Caco-2 (cell line): Measurements from ENCODE around the gene CFAP43. TPM values are rescaled to one million over a fixed set of nuclear protein-coding genes. Genes with fewer than 3 reads are reported as not detected.

Experiments used
- BruUV-seq: library from RNA; stranded (reverse); fragments of 400-500 nt; replicated peaks from 2 replicates; lab custom pipeline; 2021; lab: Mats Ljungman, UMichigan
- CTCF ChIA-PET: fragments of 300-600 bp; sonication (Branson Sonifier 250); formaldehyde crosslinking; loops from one replicate; lab custom pipeline; 2022; ENCODE audit warnings: antibody characterized with exemption; lab: Charles Lee
- POLR2A ChIA-PET: fragments of 300-600 bp; sonication (Branson Sonifier 250); formaldehyde crosslinking; loops from one replicate; lab custom pipeline; 2022; ENCODE audit warnings: antibody characterized with exemption; lab: Charles Lee
- DNase-seq, 2 experiments: peaks; one replicate each; pipeline versions ENCODE4 v3.0.0 to v3.0.0-alpha.2; 2020 to 2022
- H3K27me3 ChIP-seq: replicated peaks from 2 replicates; pipeline ENCODE4 v1.6.0; 2011; ENCODE audit warnings: low read length; ENCODE audit not compliant: control insufficient read depth, insufficient read depth
- H3K36me3 ChIP-seq: 2 replicates; pipeline ENCODE4 v1.5.1; 2011; ENCODE audit warnings: low read length; ENCODE audit not compliant: control insufficient read depth, insufficient read depth
- H3K4me1 ChIP-seq: fragments of 250-450 bp; sonication (Bioruptor Pico); 2 replicates; pipeline ENCODE4 v1.5.1; 2020; ENCODE audit warnings: mild to moderate bottlenecking
- H3K4me3 ChIP-seq: 2 replicates; pipeline ENCODE4 v1.5.1; 2011; ENCODE audit warnings: low read depth, mild to moderate bottlenecking, control low read depth, low read length
- H3K9me3 ChIP-seq: fragments of 250-450 bp; sonication (Bioruptor Pico); 2 replicates; pipeline ENCODE4 v1.5.1; 2020; ENCODE audit warnings: mild to moderate bottlenecking, moderate library complexity
- H3K27ac Mint-ChIP-seq: one replicate; pipeline ENCODE4 v1.8.0; 2022; ENCODE audit warnings: mixed read lengths; ENCODE audit not compliant: unreplicated experiment
- H3K27me3 Mint-ChIP-seq: one replicate; pipeline ENCODE4 v1.8.0; 2022; ENCODE audit warnings: mixed read lengths; ENCODE audit not compliant: insufficient read depth, unreplicated experiment
- H3K36me3 Mint-ChIP-seq: one replicate; pipeline ENCODE4 v1.8.0; 2022; ENCODE audit warnings: mild to moderate bottlenecking, mixed read lengths; ENCODE audit not compliant: insufficient read depth, unreplicated experiment
- H3K4me1 Mint-ChIP-seq: one replicate; pipeline ENCODE4 v1.8.0; 2022; ENCODE audit warnings: low read depth, mixed read lengths; ENCODE audit not compliant: unreplicated experiment
- H3K4me3 Mint-ChIP-seq: one replicate; pipeline ENCODE4 v1.8.0; 2022; ENCODE audit warnings: mild to moderate bottlenecking, moderate library complexity, mixed read lengths; ENCODE audit not compliant: unreplicated experiment
- H3K9me3 Mint-ChIP-seq: one replicate; pipeline ENCODE4 v1.8.0; 2022; ENCODE audit warnings: mixed read lengths; ENCODE audit not compliant: unreplicated experiment
- intact Hi-C: fragments of 100-400 bp; cut with micrococcal nuclease; formaldehyde crosslinking; loops from one replicate; pipeline ENCODE4 v1.10.0; 2022; ENCODE audit not compliant: unreplicated experiment
- total RNA-seq: library from RNA; stranded (reverse); gene quantifications from 2 replicates; pipeline ENCODE4 v1.2.3, GENCODE V29; 2022
- TF ChIP-seq, protein P1 (sequence below), 2 experiments: fragments of 200-600 bp in 1 of 2; IDR thresholded peaks; 1 replicate in 1 of 2; 2 replicates in 1 of 2; pipeline versions ENCODE4 v1.5.1 to v1.8.0; 2011 to 2022; ENCODE audit warnings: antibody characterized with exemption in 1 of 2, control low read depth in 1 of 2, inconsistent platforms in 1 of 2, low read depth in 1 of 2, low read length in 1 of 2, mild to moderate bottlenecking in 1 of 2, moderate library complexity in 1 of 2; ENCODE audit not compliant: insufficient read depth in 1 of 2, severe bottlenecking in 1 of 2, unreplicated experiment in 1 of 2

The CFAP43 gene
- total RNA-seq, 1 experiment from 2014 or later = 0.52 TPM

DNA sequence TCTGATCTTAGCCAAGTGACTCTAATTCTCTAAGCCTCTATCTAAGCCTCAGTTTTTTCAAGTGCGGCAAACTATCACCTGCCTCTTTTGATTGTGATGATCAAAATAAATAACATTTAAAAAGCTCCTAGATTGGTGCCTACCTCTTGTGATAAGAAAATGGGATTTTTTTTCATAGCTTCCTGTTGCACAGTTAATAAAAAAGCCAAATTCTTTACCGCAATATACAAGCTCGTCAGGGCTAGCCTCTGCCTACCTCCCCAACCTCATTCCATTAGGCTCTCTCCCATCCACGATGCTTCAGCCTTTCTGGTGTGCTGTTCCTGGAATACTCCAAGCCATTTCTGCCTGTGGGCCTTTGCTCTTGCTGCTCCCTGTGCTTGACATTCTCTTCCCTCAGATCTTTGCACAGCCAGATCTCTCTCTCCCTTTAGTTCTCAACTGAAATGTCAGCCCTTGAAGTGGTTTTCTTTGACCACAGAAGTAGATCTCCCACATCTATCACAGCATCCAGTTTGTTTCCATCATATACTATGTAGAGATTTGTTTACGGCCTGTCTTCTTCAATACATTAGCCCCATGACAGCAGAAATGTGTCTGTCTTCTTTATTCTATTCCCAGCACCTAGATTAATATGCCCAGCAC is 61.4 kb downstream of the CFAP43 start:
- DNase-seq = no peak
- BruUV-seq = no TSS peak
- ChIA-PET CTCF (no interaction called here), POLR2A (no interaction called here)
- Mint-ChIP-seq H3K4me1 (peaks cover 6% of the 10 kb centered on the region), H3K9me3 (peaks cover 12% of the 10 kb centered on the region), H3K27me3 (peaks cover 13% of the 10 kb centered on the region), H3K4me3 (no peak overlapping the region), H3K27ac (no peak overlapping the region), H3K36me3 (no peaks in the 10 kb centered on the region)
- no peak overlapping the region for H3K4me3 ChIP-seq
- intact Hi-C loops = no loop called here
- TF ChIP-seq, protein P1, sequence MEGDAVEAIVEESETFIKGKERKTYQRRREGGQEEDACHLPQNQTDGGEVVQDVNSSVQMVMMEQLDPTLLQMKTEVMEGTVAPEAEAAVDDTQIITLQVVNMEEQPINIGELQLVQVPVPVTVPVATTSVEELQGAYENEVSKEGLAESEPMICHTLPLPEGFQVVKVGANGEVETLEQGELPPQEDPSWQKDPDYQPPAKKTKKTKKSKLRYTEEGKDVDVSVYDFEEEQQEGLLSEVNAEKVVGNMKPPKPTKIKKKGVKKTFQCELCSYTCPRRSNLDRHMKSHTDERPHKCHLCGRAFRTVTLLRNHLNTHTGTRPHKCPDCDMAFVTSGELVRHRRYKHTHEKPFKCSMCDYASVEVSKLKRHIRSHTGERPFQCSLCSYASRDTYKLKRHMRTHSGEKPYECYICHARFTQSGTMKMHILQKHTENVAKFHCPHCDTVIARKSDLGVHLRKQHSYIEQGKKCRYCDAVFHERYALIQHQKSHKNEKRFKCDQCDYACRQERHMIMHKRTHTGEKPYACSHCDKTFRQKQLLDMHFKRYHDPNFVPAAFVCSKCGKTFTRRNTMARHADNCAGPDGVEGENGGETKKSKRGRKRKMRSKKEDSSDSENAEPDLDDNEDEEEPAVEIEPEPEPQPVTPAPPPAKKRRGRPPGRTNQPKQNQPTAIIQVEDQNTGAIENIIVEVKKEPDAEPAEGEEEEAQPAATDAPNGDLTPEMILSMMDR (IDR thresholded peaks at IDR 0.05; ENCODE audit: insufficient read depth in 1 of 2, low read depth in 1 of 2, low read length in 1 of 2, severe bottlenecking in 1 of 2, unreplicated experiment in 1 of 2) = no peak
- H3K27me3 ChIP-seq = 0 out of 2 replicates have a peak, but pooled peaks cover 1% of the 10 kb centered on the region
- peaks cover 10% of the 10 kb centered on the region for H3K4me1 ChIP-seq
- H3K36me3 ChIP-seq = no peaks in the 10 kb centered on the region
- H3K9me3 ChIP-seq = peaks cover 9% of the 10 kb centered on the region

DNA sequence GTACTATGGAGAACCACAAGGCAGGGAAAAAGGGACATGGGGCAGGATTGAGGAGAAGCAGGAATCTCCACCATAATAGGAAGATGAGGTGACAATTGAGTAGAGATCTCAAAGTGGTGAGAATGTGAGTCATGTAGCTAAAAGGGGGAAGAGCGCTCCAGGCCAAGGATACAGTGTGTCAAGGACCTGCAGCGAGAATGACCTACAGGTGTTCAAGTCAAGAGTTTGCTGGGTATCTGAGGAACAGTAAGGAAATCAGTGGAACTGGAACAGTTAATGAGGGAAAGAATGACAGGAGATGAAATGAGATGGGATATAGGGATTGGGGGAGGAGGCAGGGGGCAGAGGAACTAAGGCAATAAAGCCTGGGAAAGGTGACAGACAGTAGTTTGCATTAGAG is 76.6 kb downstream of the CFAP43 start:
- no peak for DNase-seq
- Mint-ChIP-seq H3K4me1 (no peaks in the 10 kb centered on the region), H3K27me3 (peaks cover 17% of the 10 kb centered on the region), H3K4me3 (no peak overlapping the region), H3K9me3 (peaks cover 15% of the 10 kb centered on the region), H3K27ac (no peak overlapping the region), H3K36me3 (no peaks in the 10 kb centered on the region)
- H3K9me3 ChIP-seq = peaks cover 19% of the 10 kb centered on the region
- no peak overlapping the region for H3K4me3 ChIP-seq
- POLR2A ChIA-PET = no interaction called here
- BruUV-seq = no TSS peak
- TF ChIP-seq, protein P1 (IDR thresholded peaks at IDR 0.05; ENCODE audit: insufficient read depth in 1 of 2, low read depth in 1 of 2, low read length in 1 of 2, severe bottlenecking in 1 of 2, unreplicated experiment in 1 of 2) = no peak
- no peaks in the 10 kb centered on the region for H3K36me3 ChIP-seq
- no peaks in the 10 kb centered on the region for H3K4me1 ChIP-seq
- intact Hi-C loops = no loop called here
- CTCF ChIA-PET = no interaction called here
- H3K27me3 ChIP-seq = no peaks in the 10 kb centered on the region; the same call in 1 of the 2 replicates

DNA sequence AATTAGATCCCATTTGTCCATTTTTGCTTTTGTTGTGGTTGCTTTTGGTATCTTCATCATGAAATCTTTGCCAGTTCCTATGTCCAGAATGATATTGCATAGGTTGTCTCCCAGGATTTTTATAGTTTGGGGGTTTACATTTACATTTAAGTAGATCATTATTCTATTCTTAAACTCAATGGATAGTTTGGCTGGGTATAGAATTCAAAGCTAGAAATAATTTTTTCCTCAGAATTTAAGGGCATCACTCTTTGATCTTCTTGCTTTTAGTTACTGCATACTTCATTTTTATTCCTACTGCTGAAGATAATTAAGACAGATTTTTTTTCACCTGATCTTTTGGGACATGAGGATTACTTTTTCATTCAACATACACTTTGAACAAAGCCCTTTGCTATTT is 80.4 kb downstream of the CFAP43 start:
- Mint-ChIP-seq H3K4me3 (no peak overlapping the region), H3K4me1 (no peaks in the 10 kb centered on the region), H3K9me3 (peaks cover 26% of the 10 kb centered on the region), H3K27me3 (peaks cover 18% of the 10 kb centered on the region), H3K27ac (no peak overlapping the region), H3K36me3 (no peaks in the 10 kb centered on the region)
- CTCF ChIA-PET = no interaction called here
- no peak for DNase-seq
- POLR2A ChIA-PET = no interaction called here
- BruUV-seq = no TSS peak
- Histone ChIP-seq H3K4me1 (no peaks in the 10 kb centered on the region), H3K9me3 (peaks cover 19% of the 10 kb centered on the region), H3K4me3 (no peak overlapping the region), H3K36me3 (no peaks in the 10 kb centered on the region), H3K27me3 (no peaks in the 10 kb centered on the region; the same call in 1 of the 2 replicates)
- intact Hi-C loops = no loop called here
- TF ChIP-seq, protein P1 (IDR thresholded peaks at IDR 0.05; ENCODE audit: insufficient read depth in 1 of 2, low read depth in 1 of 2, low read length in 1 of 2, severe bottlenecking in 1 of 2, unreplicated experiment in 1 of 2) = no peak
